Astrocyte (in vitro differentiated cells and primary cell): Measurements from ENCODE around the gene MCM8.

ENCODE experiments used
- EZH2 ChIP-seq: IDR thresholded peaks from 2 replicates; pipeline ENCODE4 v1.6.1; 2012; ENCODE audit warnings: mild to moderate bottlenecking, low read length, inconsistent platforms; ENCODE audit not compliant: insufficient read depth
- TF ChIP-seq, protein P1 (sequence below): IDR thresholded peaks from 2 replicates; pipeline ENCODE4 v1.5.1; 2011; ENCODE audit warnings: low read depth, mild to moderate bottlenecking, inconsistent platforms, low read length, moderate library complexity; ENCODE audit not compliant: insufficient read depth

DNA sequence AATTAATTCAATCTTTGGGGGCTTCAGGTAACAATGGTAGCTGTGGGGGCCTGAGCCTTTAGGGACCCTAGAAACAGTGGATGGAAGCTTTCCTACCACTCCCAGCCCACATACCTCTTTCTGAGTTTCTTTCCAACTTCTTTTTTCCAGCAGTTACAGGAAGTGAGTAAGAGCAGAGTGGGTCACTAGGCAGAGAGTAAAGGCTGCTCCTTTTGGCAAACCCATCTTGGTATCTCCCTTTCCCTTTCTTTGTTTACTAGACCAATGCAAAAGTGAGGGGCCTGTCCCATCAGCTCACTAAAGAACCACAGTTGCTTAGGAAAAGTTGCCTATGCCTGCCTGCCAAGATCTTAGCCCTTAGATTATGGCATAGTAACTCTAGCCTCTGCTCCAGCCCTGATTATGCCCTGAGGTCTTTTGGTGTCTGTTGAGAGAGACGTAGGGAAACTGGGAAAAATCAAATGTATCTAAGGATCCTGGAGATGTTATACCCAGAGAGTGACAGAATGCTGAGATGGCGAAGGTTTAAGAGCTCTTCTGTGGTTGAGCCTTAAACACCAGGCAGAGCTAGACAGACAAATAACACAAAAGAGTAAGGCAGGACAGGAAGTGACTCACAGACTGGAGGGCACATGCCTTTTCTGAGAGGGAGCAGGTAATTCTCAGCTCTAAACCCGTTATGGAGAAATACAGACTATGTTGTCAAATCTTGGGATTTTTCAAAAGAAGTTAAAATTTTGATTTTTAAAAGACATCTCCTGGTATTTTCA, 31.4 kb upstream of the MCM8 start:
- TF ChIP-seq EZH2, result no peak
- TF ChIP-seq, protein P1, sequence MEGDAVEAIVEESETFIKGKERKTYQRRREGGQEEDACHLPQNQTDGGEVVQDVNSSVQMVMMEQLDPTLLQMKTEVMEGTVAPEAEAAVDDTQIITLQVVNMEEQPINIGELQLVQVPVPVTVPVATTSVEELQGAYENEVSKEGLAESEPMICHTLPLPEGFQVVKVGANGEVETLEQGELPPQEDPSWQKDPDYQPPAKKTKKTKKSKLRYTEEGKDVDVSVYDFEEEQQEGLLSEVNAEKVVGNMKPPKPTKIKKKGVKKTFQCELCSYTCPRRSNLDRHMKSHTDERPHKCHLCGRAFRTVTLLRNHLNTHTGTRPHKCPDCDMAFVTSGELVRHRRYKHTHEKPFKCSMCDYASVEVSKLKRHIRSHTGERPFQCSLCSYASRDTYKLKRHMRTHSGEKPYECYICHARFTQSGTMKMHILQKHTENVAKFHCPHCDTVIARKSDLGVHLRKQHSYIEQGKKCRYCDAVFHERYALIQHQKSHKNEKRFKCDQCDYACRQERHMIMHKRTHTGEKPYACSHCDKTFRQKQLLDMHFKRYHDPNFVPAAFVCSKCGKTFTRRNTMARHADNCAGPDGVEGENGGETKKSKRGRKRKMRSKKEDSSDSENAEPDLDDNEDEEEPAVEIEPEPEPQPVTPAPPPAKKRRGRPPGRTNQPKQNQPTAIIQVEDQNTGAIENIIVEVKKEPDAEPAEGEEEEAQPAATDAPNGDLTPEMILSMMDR, result no peak
